CD14-positive monocyte (primary cell): Measurements from ENCODE around the gene TYRP1. TPM values are rescaled to one million over a fixed set of nuclear protein-coding genes. Genes with fewer than 3 reads are reported as not detected.

Source experiments
- DNase-seq, 3 donors: peaks; one replicate each; pipeline ENCODE4 v3.0.0-alpha.2; 2011 to 2022
- H2AFZ ChIP-seq: 2 replicates; pipeline ENCODE4 v1.6.0; 2012; ENCODE audit warnings: mild to moderate bottlenecking, low read depth, low read length, inconsistent platforms; ENCODE audit not compliant: insufficient read depth, poor library complexity, severe bottlenecking
- H3K27ac ChIP-seq, 2 donors: 1 replicate in 1 of 2; 2 replicates in 1 of 2; pipeline ENCODE4 v1.5.1; 2012 to 2013; ENCODE audit warnings: low read length in 2 of 2, control low read depth in 1 of 2, inconsistent platforms in 1 of 2, low read depth in 1 of 2, mild to moderate bottlenecking in 1 of 2
- H3K27me3 ChIP-seq, 2 donors: one replicate each; pipeline versions ENCODE4 v1.6.0 to v1.6.1; 2011 to 2013; ENCODE audit warnings: low read length in 2 of 2; ENCODE audit not compliant: control insufficient read depth in 2 of 2, insufficient read depth in 2 of 2
- H3K36me3 ChIP-seq, 2 donors: replicated peaks in 1 of 2; 1 replicate in 1 of 2; 2 replicates in 1 of 2; pipeline versions ENCODE4 v1.5.1 to v1.6.1; 2012 to 2013; ENCODE audit warnings: low read length in 2 of 2, control low read depth in 1 of 2, inconsistent platforms in 1 of 2, mild to moderate bottlenecking in 1 of 2; ENCODE audit not compliant: insufficient read depth in 2 of 2, control insufficient read depth in 1 of 2
- H3K4me1 ChIP-seq, 2 donors: 1 replicate in 1 of 2; 2 replicates in 1 of 2; pipeline versions ENCODE4 v1.5.1 to v1.6.1; 2012 to 2013; ENCODE audit warnings: low read length in 2 of 2, control low read depth in 1 of 2, inconsistent platforms in 1 of 2, mild to moderate bottlenecking in 1 of 2, moderate library complexity in 1 of 2; ENCODE audit not compliant: insufficient read depth in 2 of 2, control insufficient read depth in 1 of 2
- H3K4me2 ChIP-seq: replicated peaks from 2 replicates; pipeline ENCODE3; 2012; ENCODE audit warnings: low read length, moderate library complexity, mild to moderate bottlenecking; ENCODE audit not compliant: poor library complexity, severe bottlenecking; ENCODE audit errors: extremely low read depth
- H3K4me3 ChIP-seq, 3 experiments: fragments of 200-600 bp in 1 of 3; sonication (generic) in 1 of 3; replicated peaks in 1 of 3; 1 replicate in 2 of 3; 2 replicates in 1 of 3; pipeline ENCODE4 v1.5.1; 2011 to 2013; ENCODE audit warnings: low read length in 3 of 3, mild to moderate bottlenecking in 3 of 3, control low read depth in 2 of 3, low read depth in 2 of 3, inconsistent platforms in 1 of 3, moderate library complexity in 1 of 3
- H3K79me2 ChIP-seq: 2 replicates; pipeline ENCODE4 v1.6.0; 2012; ENCODE audit warnings: mild to moderate bottlenecking, control low read depth, inconsistent platforms, low read length, moderate library complexity; ENCODE audit not compliant: insufficient read depth
- H3K9ac ChIP-seq: 2 replicates; pipeline ENCODE4 v1.6.0; 2017; ENCODE audit warnings: low read length, mild to moderate bottlenecking; ENCODE audit not compliant: insufficient read depth, poor library complexity, severe bottlenecking
- H3K9me3 ChIP-seq, 2 donors: replicated peaks in 1 of 2; 1 replicate in 1 of 2; 2 replicates in 1 of 2; pipeline versions ENCODE4 v1.5.1 to v1.6.1; 2012 to 2013; ENCODE audit warnings: low read length in 2 of 2, control low read depth in 1 of 2; ENCODE audit not compliant: control insufficient read depth in 1 of 2, insufficient read depth in 1 of 2
- H4K20me1 ChIP-seq: 2 replicates; pipeline ENCODE4 v1.6.0; 2012; ENCODE audit warnings: mild to moderate bottlenecking, low read length, control low read depth, moderate library complexity; ENCODE audit not compliant: insufficient read depth
- H3K27ac Mint-ChIP-seq, 7 donors: one replicate each; pipeline ENCODE4 v1.8.0; 2020; ENCODE audit warnings: mild to moderate bottlenecking in 7 of 7, mixed read lengths in 7 of 7, moderate library complexity in 6 of 7, inconsistent platforms in 2 of 7
- H3K27me3 Mint-ChIP-seq, 3 donors: one replicate each; pipeline ENCODE4 v1.8.0; 2021 to 2022; ENCODE audit warnings: low read depth in 3 of 3, mild to moderate bottlenecking in 3 of 3, mixed read lengths in 3 of 3, moderate library complexity in 3 of 3, inconsistent platforms in 1 of 3
- H3K36me3 Mint-ChIP-seq, 2 donors: one replicate each; pipeline ENCODE4 v1.8.0; 2020; ENCODE audit warnings: mixed read lengths in 2 of 2, inconsistent platforms in 1 of 2, mild to moderate bottlenecking in 1 of 2
- H3K4me1 Mint-ChIP-seq: one replicate; pipeline ENCODE4 v1.8.0; 2020; ENCODE audit warnings: mild to moderate bottlenecking, mixed read lengths
- H3K4me3 Mint-ChIP-seq, 2 donors: one replicate each; pipeline ENCODE4 v1.8.0; 2020; ENCODE audit warnings: mild to moderate bottlenecking in 2 of 2, mixed read lengths in 2 of 2, moderate library complexity in 1 of 2
- H3K9me3 Mint-ChIP-seq, 7 donors: one replicate each; pipeline ENCODE4 v1.8.0; 2020 to 2022; ENCODE audit warnings: mixed read lengths in 7 of 7, mild to moderate bottlenecking in 6 of 7, moderate library complexity in 6 of 7, inconsistent platforms in 2 of 7
- WGBS: methylation state at CpG from one replicate; pipeline ENCODE4 v1.1.5; 2013; ENCODE audit warnings: missing lambda C conversion rate; ENCODE audit not compliant: insufficient coverage; 5-methylcytosine and 5-hydroxymethylcytosine counted together
- intact Hi-C, 2 donors: fragments of 100-400 bp; cut with micrococcal nuclease; formaldehyde crosslinking; loops; one replicate each; pipeline versions ENCODE4 v1.15.0 to v1.15.1; 2023
- polyA plus RNA-seq, 3 donors: library from polyadenylated mRNA; depleted of rRNA in 1 of 3; unstranded in 2 of 3; stranded (reverse) in 1 of 3; fragments of 300-500 nt in 2 of 3; fragments of >200 nt in 1 of 3; fragmentation: Illumina TruSeq in 2 of 3; gene quantifications; 1 replicate in 2 of 3; 2 replicates in 1 of 3; pipeline ENCODE4 v1.2.3, GENCODE V29; 2012 to 2021
- TF ChIP-seq, protein P1 (sequence below): fragments of 200-600 bp; IDR thresholded peaks from one replicate; pipeline ENCODE4 v1.8.0; 2022; ENCODE audit warnings: antibody characterized with exemption, mild to moderate bottlenecking

TYRP1 gene
- polyA plus RNA-seq, 3 donors, result not detected

DNA sequence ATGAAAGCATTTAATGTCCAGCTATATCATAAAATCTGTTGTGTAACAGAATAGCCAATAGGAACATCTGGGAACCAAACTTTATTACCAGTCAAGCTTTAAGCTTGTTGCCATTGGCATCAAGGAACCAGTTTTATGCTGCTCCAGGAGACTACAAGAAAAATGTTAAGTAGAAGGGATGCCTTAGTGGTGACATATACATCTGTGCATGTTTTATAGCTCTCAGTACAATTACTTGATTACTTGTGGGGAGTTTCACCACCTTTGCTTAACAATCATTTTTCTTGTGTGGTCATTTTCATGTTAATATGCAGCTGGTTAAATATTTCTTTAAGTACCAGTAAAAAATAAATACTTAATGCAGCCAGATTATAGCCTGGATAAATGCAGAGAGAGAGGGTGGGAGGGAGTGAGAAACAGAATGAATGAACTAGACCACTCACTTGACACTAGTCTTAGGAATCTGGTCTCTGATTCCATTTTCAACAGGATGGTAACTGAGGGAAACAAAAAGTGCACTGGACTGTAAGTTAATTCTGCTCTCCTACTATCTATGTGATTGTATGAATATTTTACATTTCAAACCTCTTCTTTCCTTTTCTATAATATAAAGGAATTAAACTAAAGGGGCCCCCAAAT, 45.9 kb downstream of the TYRP1 start:
- TF ChIP-seq, protein P1, sequence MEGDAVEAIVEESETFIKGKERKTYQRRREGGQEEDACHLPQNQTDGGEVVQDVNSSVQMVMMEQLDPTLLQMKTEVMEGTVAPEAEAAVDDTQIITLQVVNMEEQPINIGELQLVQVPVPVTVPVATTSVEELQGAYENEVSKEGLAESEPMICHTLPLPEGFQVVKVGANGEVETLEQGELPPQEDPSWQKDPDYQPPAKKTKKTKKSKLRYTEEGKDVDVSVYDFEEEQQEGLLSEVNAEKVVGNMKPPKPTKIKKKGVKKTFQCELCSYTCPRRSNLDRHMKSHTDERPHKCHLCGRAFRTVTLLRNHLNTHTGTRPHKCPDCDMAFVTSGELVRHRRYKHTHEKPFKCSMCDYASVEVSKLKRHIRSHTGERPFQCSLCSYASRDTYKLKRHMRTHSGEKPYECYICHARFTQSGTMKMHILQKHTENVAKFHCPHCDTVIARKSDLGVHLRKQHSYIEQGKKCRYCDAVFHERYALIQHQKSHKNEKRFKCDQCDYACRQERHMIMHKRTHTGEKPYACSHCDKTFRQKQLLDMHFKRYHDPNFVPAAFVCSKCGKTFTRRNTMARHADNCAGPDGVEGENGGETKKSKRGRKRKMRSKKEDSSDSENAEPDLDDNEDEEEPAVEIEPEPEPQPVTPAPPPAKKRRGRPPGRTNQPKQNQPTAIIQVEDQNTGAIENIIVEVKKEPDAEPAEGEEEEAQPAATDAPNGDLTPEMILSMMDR, result no peak
- Histone ChIP-seq H3K79me2 (no peaks in the 10 kb centered on the region), H4K20me1 (no peaks in the 10 kb centered on the region), H3K4me2 (no peak overlapping the region), H3K9me3 (no peaks in the 10 kb centered on the region), H3K4me1 (no peaks in the 10 kb centered on the region), H3K36me3 (no peaks in the 10 kb centered on the region), H3K9ac (no peak overlapping the region), H3K27me3 (no peaks in the 10 kb centered on the region), H3K4me3 (no peak overlapping the region), H3K27ac (no peak overlapping the region), H2AFZ (no peak overlapping the region)
- Mint-ChIP-seq H3K4me3 (no peak overlapping the region), H3K4me1 (no peaks in the 10 kb centered on the region), H3K36me3 (no peaks in the 10 kb centered on the region), H3K9me3 (peaks cover 0 to 4% (median 0%) of the 10 kb centered on the region in 7 donors), H3K27me3 (no peaks in the 10 kb centered on the region), H3K27ac (no peak overlapping the region)
- intact Hi-C loops, result no loop called here
- DNase-seq, result no peak

GRCh38 chr9:12740845-12741244, 47.7 kb downstream of the TYRP1 start:
- Mint-ChIP-seq H3K27me3 (no peaks in the 10 kb centered on the region), H3K27ac (no peak overlapping the region), H3K9me3 (peaks cover 0 to 2% (median 0%) of the 10 kb centered on the region in 7 donors), H3K4me1 (no peaks in the 10 kb centered on the region), H3K36me3 (no peaks in the 10 kb centered on the region), H3K4me3 (no peak overlapping the region)
- no peak overlapping the region for H3K4me2 ChIP-seq
- no peaks in the 10 kb centered on the region for H4K20me1 ChIP-seq
- intact Hi-C loops, result no loop called here
- H3K4me3 ChIP-seq, result no peak overlapping the region
- no peak for DNase-seq
- H2AFZ ChIP-seq, result no peak overlapping the region
- TF ChIP-seq, protein P1, result no peak
- H3K27ac ChIP-seq, result no peak overlapping the region
- WGBS, result no CpG with 5 or more reads among the region's 2 CpGs
- H3K36me3 ChIP-seq, result no peaks in the 10 kb centered on the region
- H3K27me3 ChIP-seq, result no peaks in the 10 kb centered on the region
- no peaks in the 10 kb centered on the region for H3K79me2 ChIP-seq
- no peaks in the 10 kb centered on the region for H3K9me3 ChIP-seq
- no peak overlapping the region for H3K9ac ChIP-seq
- H3K4me1 ChIP-seq, result no peaks in the 10 kb centered on the region
